Heart left ventricle (tissue), 13 donors: ENCODE data around the gene CNPY1.

Source experiments
- POLR2A ChIP-seq, 2 donors: fragments of 450-650 bp; IDR thresholded peaks; one replicate each; pipeline ENCODE4 v1.6.1; 2017; ENCODE audit warnings: antibody characterized with exemption in 2 of 2, mild to moderate bottlenecking in 2 of 2, moderate library complexity in 2 of 2
- TF ChIP-seq, protein P1 (sequence below), 12 donors: fragments of 200-600 bp; sonication (generic) in 4 of 12; IDR thresholded peaks; one replicate each; pipeline versions ENCODE4 v1.5.0 to v1.8.0; 2018 to 2022; ENCODE audit warnings: antibody characterized with exemption in 12 of 12, mild to moderate bottlenecking in 5 of 12
- donor health status: ischemic (EF 13 %, LVEDD 7.1; RV severe dilation, severe dysfunction).
- donor health status: DM: no; HTN: yes; CAD: no.
- donor health status: DM: no; HTN: no; CAD: no.
- donor health status: ischemic (EF 25% LVEDD 6.9; RV normal size, moderate dysfunction).
- donor health status: ischemic (EF 25% LVEDD 5.7; RV mildly dilated, moderate dysfunction).
- donor health status: ischemic (EF 35%, LVEDD 5.7; RV mildly dilated, moderate dysfunction).
- donor health status: nonischemic (EF 11% LVEDD 7.7; RV severe dilation, severe dysfunction).
- donor health status: DM: yes; HTN: yes; CAD: no.
- donor health status: PGD.
- donor health status: ischemic (EF 29% LVEDD 5.4; RV normal size, mild dysfunction).
- donor health status: nonischemic (EF 23%, LVEDD 6.1; RV moderate dilation, normal function).

DNA sequence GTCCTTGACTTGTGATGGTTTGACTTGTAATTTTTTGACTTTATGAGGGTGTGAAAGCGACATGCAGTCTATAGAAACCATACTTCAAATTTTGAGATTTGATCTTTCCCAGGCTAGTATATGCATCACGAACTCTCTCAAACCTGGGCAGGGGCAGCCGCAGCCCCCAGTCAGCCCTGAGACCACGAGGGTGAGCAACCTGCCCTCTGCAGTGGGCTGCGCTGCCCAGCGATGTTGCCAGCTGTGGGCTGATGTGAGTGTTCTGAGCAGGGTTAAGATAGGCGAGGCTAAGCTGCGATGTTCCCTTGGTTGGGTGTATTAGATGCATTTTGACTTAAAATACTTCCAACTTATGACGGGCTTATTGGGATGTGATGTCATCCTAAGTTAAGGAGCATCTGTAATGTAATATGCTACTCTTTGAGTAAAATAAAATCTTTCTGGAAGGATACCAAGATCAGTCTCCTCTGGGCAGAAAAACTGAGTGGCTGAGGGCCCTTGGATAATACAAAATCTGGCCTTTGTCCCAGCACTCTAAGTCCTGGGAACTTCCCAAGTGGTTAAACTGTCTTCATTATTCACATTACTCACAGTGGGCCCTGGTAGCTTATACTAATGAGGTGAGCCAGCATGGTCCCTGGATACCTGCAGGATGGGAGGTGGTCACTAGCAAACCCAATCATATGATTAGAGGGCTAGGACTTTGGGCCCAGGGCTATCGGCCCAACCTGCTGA, 28.4 kb upstream of the CNPY1 start:
- TF ChIP-seq, protein P1, sequence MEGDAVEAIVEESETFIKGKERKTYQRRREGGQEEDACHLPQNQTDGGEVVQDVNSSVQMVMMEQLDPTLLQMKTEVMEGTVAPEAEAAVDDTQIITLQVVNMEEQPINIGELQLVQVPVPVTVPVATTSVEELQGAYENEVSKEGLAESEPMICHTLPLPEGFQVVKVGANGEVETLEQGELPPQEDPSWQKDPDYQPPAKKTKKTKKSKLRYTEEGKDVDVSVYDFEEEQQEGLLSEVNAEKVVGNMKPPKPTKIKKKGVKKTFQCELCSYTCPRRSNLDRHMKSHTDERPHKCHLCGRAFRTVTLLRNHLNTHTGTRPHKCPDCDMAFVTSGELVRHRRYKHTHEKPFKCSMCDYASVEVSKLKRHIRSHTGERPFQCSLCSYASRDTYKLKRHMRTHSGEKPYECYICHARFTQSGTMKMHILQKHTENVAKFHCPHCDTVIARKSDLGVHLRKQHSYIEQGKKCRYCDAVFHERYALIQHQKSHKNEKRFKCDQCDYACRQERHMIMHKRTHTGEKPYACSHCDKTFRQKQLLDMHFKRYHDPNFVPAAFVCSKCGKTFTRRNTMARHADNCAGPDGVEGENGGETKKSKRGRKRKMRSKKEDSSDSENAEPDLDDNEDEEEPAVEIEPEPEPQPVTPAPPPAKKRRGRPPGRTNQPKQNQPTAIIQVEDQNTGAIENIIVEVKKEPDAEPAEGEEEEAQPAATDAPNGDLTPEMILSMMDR (IDR thresholded peaks at IDR 0.05) = no peak
- TF ChIP-seq POLR2A (IDR thresholded peaks at IDR 0.05) = no peak
